ENCODE measurements around the gene PCDH9.
"Not testable (repeated sequence)": the region's sequence is repeated elsewhere in the genome, so short reads cannot be mapped to it uniquely, and the experiment has no call there.

The PCDH9 gene

DNA sequence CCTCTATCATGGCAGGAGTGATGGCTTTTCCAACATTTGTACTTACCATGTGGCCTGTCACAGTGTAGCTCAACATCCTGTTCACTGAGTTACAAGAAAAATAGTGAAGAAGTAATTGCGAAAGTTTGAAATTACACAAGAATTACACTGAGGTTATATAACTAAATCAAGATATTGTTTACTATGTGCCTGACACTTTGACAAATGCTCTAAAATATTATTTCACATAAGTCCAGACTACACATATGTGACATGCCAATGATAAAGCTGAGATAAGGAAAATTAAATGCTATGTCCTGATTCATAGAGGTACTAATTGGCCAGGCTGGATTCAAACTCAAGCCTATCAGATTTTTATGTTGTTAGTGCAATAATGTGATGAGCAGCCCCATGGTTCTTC is 451.7 kb downstream of the PCDH9 start:
- H3K4me3 ChIP-seq (ENCODE audit: low read length): no peak overlapping the region
- TF ChIP-seq, protein P1, sequence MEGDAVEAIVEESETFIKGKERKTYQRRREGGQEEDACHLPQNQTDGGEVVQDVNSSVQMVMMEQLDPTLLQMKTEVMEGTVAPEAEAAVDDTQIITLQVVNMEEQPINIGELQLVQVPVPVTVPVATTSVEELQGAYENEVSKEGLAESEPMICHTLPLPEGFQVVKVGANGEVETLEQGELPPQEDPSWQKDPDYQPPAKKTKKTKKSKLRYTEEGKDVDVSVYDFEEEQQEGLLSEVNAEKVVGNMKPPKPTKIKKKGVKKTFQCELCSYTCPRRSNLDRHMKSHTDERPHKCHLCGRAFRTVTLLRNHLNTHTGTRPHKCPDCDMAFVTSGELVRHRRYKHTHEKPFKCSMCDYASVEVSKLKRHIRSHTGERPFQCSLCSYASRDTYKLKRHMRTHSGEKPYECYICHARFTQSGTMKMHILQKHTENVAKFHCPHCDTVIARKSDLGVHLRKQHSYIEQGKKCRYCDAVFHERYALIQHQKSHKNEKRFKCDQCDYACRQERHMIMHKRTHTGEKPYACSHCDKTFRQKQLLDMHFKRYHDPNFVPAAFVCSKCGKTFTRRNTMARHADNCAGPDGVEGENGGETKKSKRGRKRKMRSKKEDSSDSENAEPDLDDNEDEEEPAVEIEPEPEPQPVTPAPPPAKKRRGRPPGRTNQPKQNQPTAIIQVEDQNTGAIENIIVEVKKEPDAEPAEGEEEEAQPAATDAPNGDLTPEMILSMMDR (IDR thresholded peaks at IDR 0.05; ENCODE audit: insufficient read depth, low read depth, low read length, missing control alignments): no peak
- DNase-seq (ENCODE audit: low read depth): peak; percentile 45

- H3K4me3 ChIP-seq (ENCODE audit: low read length): no peak overlapping the region
- no peak for DNase-seq (ENCODE audit: low read depth)
- TF ChIP-seq, protein P1 (IDR thresholded peaks at IDR 0.05; ENCODE audit: insufficient read depth, low read depth, low read length, missing control alignments): no peak
These were observed 454.9 kb downstream of the PCDH9 start for GRCh38 chr13:66775196-66775595.

DNA sequence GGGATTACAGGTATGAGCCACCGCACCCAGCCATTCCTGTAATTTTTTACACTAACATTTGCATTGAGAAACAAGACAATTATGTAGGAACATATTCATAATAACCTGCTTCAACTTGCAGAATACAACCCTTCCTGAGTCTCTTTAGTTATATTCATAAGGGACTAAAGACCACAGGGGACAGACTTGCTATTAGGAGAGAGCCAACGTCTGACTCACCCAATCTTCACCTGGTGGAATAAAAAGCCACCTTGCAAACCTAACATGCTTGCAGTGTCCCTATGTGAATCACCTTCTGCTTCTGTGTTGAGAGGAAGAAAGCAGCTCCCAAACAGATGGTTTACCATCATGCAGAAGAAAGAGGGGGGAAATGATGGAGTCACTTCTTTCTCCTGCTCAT is 456.1 kb downstream of the PCDH9 start:
- peak; percentile 78 for DNase-seq (ENCODE audit: low read depth)
- H3K4me3 ChIP-seq (ENCODE audit: low read length): no peak overlapping the region
- TF ChIP-seq, protein P1 (IDR thresholded peaks at IDR 0.05; ENCODE audit: insufficient read depth, low read depth, low read length, missing control alignments): no peak

DNA sequence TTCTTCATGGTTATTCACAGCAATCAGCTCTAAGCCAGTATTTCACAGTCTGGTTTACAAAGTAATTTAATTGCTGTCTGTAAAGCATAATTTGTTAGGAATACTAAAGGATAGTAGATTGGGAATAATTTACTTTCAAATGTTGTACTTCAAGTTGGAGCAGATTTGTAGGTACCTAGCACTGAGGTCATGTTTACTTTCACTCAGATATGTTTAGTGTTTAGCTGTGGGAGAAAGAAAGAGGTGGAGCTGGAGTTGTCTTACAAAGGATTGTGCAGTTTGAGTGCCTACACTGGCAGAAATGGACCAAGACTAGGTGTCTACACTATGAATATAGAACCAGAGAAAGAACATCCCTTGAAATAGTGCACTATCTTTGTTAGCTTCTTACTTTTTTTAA is 464.6 kb downstream of the PCDH9 start:
- TF ChIP-seq, protein P1 (IDR thresholded peaks at IDR 0.05; ENCODE audit: insufficient read depth, low read depth, low read length, missing control alignments): no peak
- peak; percentile 32 for DNase-seq (ENCODE audit: low read depth)
- H3K4me3 ChIP-seq (ENCODE audit: low read length): no peak overlapping the region

DNA sequence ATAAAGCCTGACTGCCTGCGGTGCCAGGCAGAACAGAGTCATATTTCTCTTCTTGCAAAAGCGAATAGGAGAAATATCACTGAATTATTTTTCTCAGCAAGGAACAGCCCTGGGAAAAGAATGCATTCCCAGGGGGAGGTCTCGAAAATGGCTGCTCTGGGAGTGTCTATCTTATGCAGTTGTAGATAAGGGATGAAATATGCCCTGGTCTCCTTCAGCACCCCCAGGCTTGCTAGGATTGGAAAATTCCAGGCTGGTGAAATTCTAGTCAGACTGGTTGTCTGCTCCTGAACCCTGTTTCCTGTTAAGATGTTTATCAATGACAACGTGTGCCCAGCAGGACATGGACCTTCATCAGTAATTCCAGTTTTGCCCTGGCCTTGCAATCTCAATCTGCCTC is 469.5 kb downstream of the PCDH9 start:
- not testable (repeated sequence) for DNase-seq (ENCODE audit: low read depth); H3K4me3 ChIP-seq (ENCODE audit: low read length)

DNA sequence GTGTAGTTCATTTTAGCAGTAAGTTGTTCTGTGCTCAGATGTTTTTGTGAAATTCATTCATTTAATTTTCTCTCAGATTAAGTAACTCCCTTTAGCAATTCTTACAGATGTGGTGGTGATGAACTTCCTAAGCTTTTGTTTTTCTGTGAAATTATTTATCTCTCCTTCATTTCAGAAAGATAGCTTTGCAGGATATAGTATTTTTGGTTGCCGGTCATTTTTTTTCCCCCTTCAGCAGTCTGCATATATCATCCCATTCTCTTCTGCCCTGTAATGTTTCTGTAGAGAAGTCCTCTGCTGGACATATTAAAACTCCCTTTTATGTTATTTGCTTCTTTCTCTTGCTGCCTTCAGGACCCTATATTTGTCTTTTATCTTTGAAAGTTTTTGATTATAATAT is 470.2 kb downstream of the PCDH9 start:
- TF ChIP-seq, protein P1 (IDR thresholded peaks at IDR 0.05; ENCODE audit: insufficient read depth, low read depth, low read length, missing control alignments): no peak
- H3K4me3 ChIP-seq (ENCODE audit: low read length): no peak overlapping the region
- DNase-seq (ENCODE audit: low read depth): no peak

- DNase-seq (ENCODE audit: low read depth): no peak
- TF ChIP-seq, protein P1 (IDR thresholded peaks at IDR 0.05; ENCODE audit: insufficient read depth, low read depth, low read length, missing control alignments): no peak
- H3K4me3 ChIP-seq (ENCODE audit: low read length): no peak overlapping the region
These were observed 478.4 kb downstream of the PCDH9 start for GRCh38 chr13:66751691-66752090.

DNA sequence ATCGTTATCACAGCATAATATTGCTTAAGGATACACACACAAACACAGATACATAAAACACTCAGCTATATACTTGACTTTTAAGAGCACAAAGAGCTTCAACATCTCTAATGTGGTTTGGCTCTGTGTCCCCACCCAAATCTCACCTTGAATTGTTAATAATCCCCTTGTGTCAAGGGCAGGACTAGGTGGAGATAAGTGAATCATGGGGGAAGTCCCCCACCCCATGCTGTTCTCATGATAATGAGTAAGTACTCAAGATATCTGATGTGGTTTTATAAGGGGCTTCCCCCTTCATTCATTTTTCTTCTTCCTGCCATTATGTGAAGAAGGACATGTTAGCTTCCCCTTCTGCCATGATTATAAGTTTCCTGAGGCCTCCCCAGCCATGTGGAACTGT is 481.4 kb downstream of the PCDH9 start:
- DNase-seq (ENCODE audit: low read depth): peak; percentile 15
- TF ChIP-seq, protein P1 (IDR thresholded peaks at IDR 0.05; ENCODE audit: insufficient read depth, low read depth, low read length, missing control alignments): no peak
- H3K4me3 ChIP-seq (ENCODE audit: low read length): no peak overlapping the region

All from epithelial cell of esophagus (primary cell).